Uterus (tissue), 4 donors: ENCODE data around the gene SLC12A9. TPM values are rescaled to one million over a fixed set of nuclear protein-coding genes. Genes with fewer than 3 reads are reported as not detected.

Experiments used
- DNase-seq, 2 donors: peaks; one replicate each; pipeline ENCODE4 v3.0.0-alpha.2; 2019 to 2020
- H3K27ac ChIP-seq, 2 donors: fragments of 200-600 bp; sonication (generic); 1 replicate in 1 of 2; 2 replicates in 1 of 2; pipeline ENCODE4 v1.5.1; 2016 to 2018
- H3K27me3 ChIP-seq, 2 donors: fragments of 200-600 bp; sonication (generic); one replicate each; pipeline ENCODE4 v1.5.1; 2018 to 2019; ENCODE audit warnings: control low read depth in 1 of 2
- H3K36me3 ChIP-seq, 2 donors: fragments of 200-600 bp; sonication (generic); one replicate each; pipeline ENCODE4 v1.5.1; 2019; ENCODE audit warnings: control low read depth in 1 of 2
- H3K4me1 ChIP-seq, 2 donors: fragments of 200-600 bp; sonication (generic); one replicate each; pipeline ENCODE4 v1.5.1; 2018 to 2019; ENCODE audit warnings: control low read depth in 1 of 2
- H3K4me3 ChIP-seq, 2 donors: fragments of 200-600 bp; sonication (generic); 1 replicate in 1 of 2; 2 replicates in 1 of 2; pipeline ENCODE4 v1.5.1; 2018 to 2019; ENCODE audit warnings: mild to moderate bottlenecking in 1 of 2
- H3K9me3 ChIP-seq, 2 donors: fragments of 200-600 bp; sonication (generic); one replicate each; pipeline ENCODE4 v1.5.1; 2019; ENCODE audit warnings: control low read depth in 1 of 2
- CTCF ChIP-seq, 4 experiments: fragments of 200-600 bp in 2 of 4; fragments of 450-650 bp in 2 of 4; sonication (generic) in 2 of 4; IDR thresholded peaks; one replicate each; pipeline ENCODE4 v1.5.1; 2016 to 2019; ENCODE audit warnings: antibody characterized with exemption in 4 of 4, mild to moderate bottlenecking in 2 of 4, moderate library complexity in 1 of 4
- POLR2A ChIP-seq, 2 donors: fragments of 450-650 bp; IDR thresholded peaks; one replicate each; pipeline ENCODE4 v1.6.1; 2016; ENCODE audit warnings: antibody characterized with exemption in 2 of 2, mild to moderate bottlenecking in 1 of 2, moderate library complexity in 1 of 2
- intact Hi-C: fragments of 100-400 bp; cut with DNase I; formaldehyde crosslinking; loops from one replicate; pipeline ENCODE4 v1.15.1; 2023; ENCODE audit warnings: low total_unique reads
- total RNA-seq, 4 donors: library from RNA; depleted of rRNA in 3 of 4; stranded (reverse); fragments of >200 nt in 3 of 4; gene quantifications; one replicate each; pipeline versions ENCODE4 v1.1.0 to v1.2.4, GENCODE V29; 2014 to 2023
- donor health status: DM: yes; HTN: yes; CAD: no.

SLC12A9 gene
- total RNA-seq, 4 donors from 2014 or later, result 9.0 to 36.9 (median 25.9) TPM

GRCh38 chr7:100892364-100893317, 40.1 kb downstream of the SLC12A9 start:
- no peak for TF ChIP-seq CTCF (IDR thresholded peaks at IDR 0.05)
- no peak for TF ChIP-seq POLR2A (IDR thresholded peaks at IDR 0.05)
- H3K27me3 ChIP-seq, result peaks cover 0 to 8% of the 10 kb centered on the region in 2 donors
- no peak for DNase-seq
- H3K4me1 ChIP-seq, result peaks cover 0 to 30% of the 10 kb centered on the region in 2 donors
- no peak overlapping the region for H3K27ac ChIP-seq
- no peak overlapping the region for H3K4me3 ChIP-seq
- H3K36me3 ChIP-seq, result no peaks in the 10 kb centered on the region
- H3K9me3 ChIP-seq, result no peaks in the 10 kb centered on the region
- intact Hi-C loops, result no loop called here

- peaks cover 0 to 8% of the 10 kb centered on the region in 2 donors for H3K27me3 ChIP-seq
- no peaks in the 10 kb centered on the region for H3K36me3 ChIP-seq
- H3K4me3 ChIP-seq, result no peak overlapping the region
- intact Hi-C loops, result no loop called here
- no peak overlapping the region for H3K27ac ChIP-seq
- peaks cover 0 to 27% of the 10 kb centered on the region in 2 donors for H3K4me1 ChIP-seq
- no peak for TF ChIP-seq CTCF (IDR thresholded peaks at IDR 0.05)
- TF ChIP-seq POLR2A (IDR thresholded peaks at IDR 0.05), result no peak
- H3K9me3 ChIP-seq, result no peaks in the 10 kb centered on the region
- no peak for DNase-seq
These were observed 40.9 kb downstream of the SLC12A9 start for GRCh38 chr7:100893318-100893895.

- Histone ChIP-seq H3K27ac (peak overlapping the region in 1 of 2 donors; percentile 66), H3K4me1 (peaks cover 0 to 21% of the 10 kb centered on the region in 2 donors), H3K27me3 (peaks cover 0 to 8% of the 10 kb centered on the region in 2 donors)
These were observed 41.6 kb downstream of the SLC12A9 start for GRCh38 chr7:100893910-100894721.

More at GRCh38 chr7:100893910-100894721, 41.6 kb downstream of the SLC12A9 start:
- Histone ChIP-seq H3K36me3 (no peaks in the 10 kb centered on the region), H3K4me3 (peak overlapping the region in 1 of 2 donors; percentile 34), H3K9me3 (no peaks in the 10 kb centered on the region)
- TF ChIP-seq POLR2A (IDR thresholded peaks at IDR 0.05), result no peak
- TF ChIP-seq CTCF (IDR thresholded peaks at IDR 0.05), result no peak
- DNase-seq, result no peak
- intact Hi-C loops, result no loop called here
